GM12878 (cell line): ENCODE results near the gene TPBGL. TPM values are rescaled to one million over a fixed set of nuclear protein-coding genes. Genes with fewer than 3 reads are reported as not detected.
A peak's percentile ranks its signal among the peaks of the same experiment; 100 is the strongest.

ENCODE experiments used
- ATAC-seq: fragments of 200-7000 bp; cut with Tn5 transposase; 3 replicates; pipeline ENCODE4 v1.9.1; 2020; ENCODE audit warnings: mild to moderate bottlenecking, moderate library complexity
- BruUV-seq: library from RNA; stranded (reverse); fragments of 400-500 nt; replicated peaks from 2 replicates; lab custom pipeline; 2021; lab: Mats Ljungman, UMichigan
- CTCF ChIA-PET: fragments of 300-600 bp; sonication (Branson Sonifier 250); formaldehyde crosslinking; extraction: SDS; loops from one replicate; lab custom pipeline; 2021; ENCODE audit warnings: inconsistent platforms; lab: Yijun Ruan, JAX
- POLR2A ChIA-PET: fragments of 350-600 bp; formaldehyde crosslinking; extraction: SDS; loops from one replicate; lab custom pipeline; 2021; ENCODE audit warnings: inconsistent platforms; lab: Charles Lee
- RAD21 ChIA-PET: fragments of 300-600 bp; sonication (Branson Sonifier 250); formaldehyde crosslinking; loops from one replicate; lab custom pipeline; 2023; ENCODE audit warnings: antibody characterized with exemption; ENCODE audit not compliant: unreplicated experiment; lab: Charles Lee
- SMC1A ChIA-PET: fragments of 300-600 bp; sonication (Branson Sonifier 250); formaldehyde crosslinking; loops from one replicate; lab custom pipeline; 2023; ENCODE audit not compliant: unreplicated experiment, uncharacterized antibody; lab: Charles Lee
- DNase-seq: peaks from one replicate; pipeline ENCODE4 v3.0.0-alpha.2; 2011; ENCODE audit warnings: low read depth, low spot score
- FAIRE-seq: peaks from 3 replicates; lab custom pipeline; 2011; peaks lifted over from hg19 to GRCh38; lab: Jason Lieb, UNC
- H2AFZ ChIP-seq: 2 replicates; pipeline ENCODE4 v1.6.0; 2011; ENCODE audit warnings: low read depth, low read length, control low read depth; ENCODE audit not compliant: control insufficient read depth
- H3K27ac ChIP-seq: 2 replicates; pipeline ENCODE4 v1.5.1; 2011; ENCODE audit warnings: control low read depth; ENCODE audit not compliant: control insufficient read depth, insufficient read depth
- H3K27me3 ChIP-seq, 2 experiments: replicated peaks in 1 of 2; 2 replicates each; pipeline versions ENCODE4 v1.6.0 to v1.6.1; 2011; ENCODE audit warnings: low read length in 1 of 2; ENCODE audit not compliant: control insufficient read depth in 2 of 2, insufficient read depth in 2 of 2
- H3K36me3 ChIP-seq, 2 experiments: 2 replicates each; pipeline ENCODE4 v1.5.1; 2011; ENCODE audit warnings: low read length in 1 of 2; ENCODE audit not compliant: control insufficient read depth in 2 of 2, insufficient read depth in 2 of 2
- H3K4me1 ChIP-seq: 2 replicates; pipeline ENCODE4 v1.6.1; 2011; ENCODE audit warnings: mild to moderate bottlenecking, low read length, moderate library complexity, mixed read lengths; ENCODE audit not compliant: control insufficient read depth, insufficient read depth
- H3K4me2 ChIP-seq: 2 replicates; pipeline ENCODE4 v1.6.0; 2011; ENCODE audit warnings: control low read depth; ENCODE audit not compliant: control insufficient read depth, insufficient read depth
- H3K4me3 ChIP-seq: fragments of 200-600 bp; sonication (generic); 2 replicates; pipeline ENCODE4 v1.5.1; 2016
- H3K79me2 ChIP-seq: 2 replicates; pipeline ENCODE4 v1.6.0; 2011; ENCODE audit warnings: low read length; ENCODE audit not compliant: control insufficient read depth, insufficient read depth
- H3K9ac ChIP-seq: 2 replicates; pipeline ENCODE4 v1.8.0; 2011; ENCODE audit warnings: low read length, control low read depth, mixed read lengths; ENCODE audit not compliant: control insufficient read depth, insufficient read depth
- H3K9me3 ChIP-seq: replicated peaks from 3 replicates; pipeline ENCODE4 v1.5.1; 2011; ENCODE audit warnings: mild to moderate bottlenecking, low read length; ENCODE audit not compliant: control insufficient read depth, insufficient read depth
- H4K20me1 ChIP-seq: 2 replicates; pipeline ENCODE4 v1.6.0; 2011; ENCODE audit not compliant: control insufficient read depth, insufficient read depth
- CTCF ChIP-seq, 3 experiments: IDR thresholded peaks in 2 of 3; conservative IDR thresholded peaks in 1 of 3; 2 replicates each; pipeline ENCODE4 v1.5.1; 2011; ENCODE audit warnings: low read depth in 3 of 3, low read length in 3 of 3, mild to moderate bottlenecking in 3 of 3, control low read depth in 2 of 3, moderate library complexity in 2 of 3, inconsistent platforms in 1 of 3, mixed read lengths in 1 of 3; ENCODE audit not compliant: control insufficient read depth in 2 of 3, insufficient read depth in 1 of 3; ENCODE audit errors: extremely low read depth in 1 of 3
- HDGF ChIP-seq: fragments of 450-650 bp; IDR thresholded peaks from 2 replicates; pipeline ENCODE4 v1.6.1; 2016; ENCODE audit warnings: antibody characterized with exemption
- IRF3 ChIP-seq: fragments of 450-650 bp; IDR thresholded peaks from 2 replicates; pipeline ENCODE4 v1.6.1; 2014; ENCODE audit warnings: mild to moderate bottlenecking
- NR2C1 ChIP-seq: fragments of 450-650 bp; IDR thresholded peaks from 2 replicates; pipeline ENCODE4 v1.6.1; 2017; ENCODE audit warnings: antibody characterized with exemption, mild to moderate bottlenecking, moderate library complexity
- RAD21 ChIP-seq: IDR thresholded peaks from 2 replicates; pipeline ENCODE4 v1.6.1; 2011; ENCODE audit warnings: mild to moderate bottlenecking, low read depth, low read length, moderate library complexity; ENCODE audit not compliant: insufficient read depth
- SKIL ChIP-seq: fragments of 450-650 bp; IDR thresholded peaks from 2 replicates; pipeline ENCODE4 v1.6.1; 2017; ENCODE audit warnings: mild to moderate bottlenecking, low read depth, inconsistent platforms; ENCODE audit not compliant: poor library complexity, severe bottlenecking
- WRNIP1 ChIP-seq: IDR thresholded peaks from 2 replicates; pipeline ENCODE4 v1.6.1; 2011; ENCODE audit warnings: low read depth, low read length, improper control_type of control experiment, borderline replicate concordance
- whole genome bisulfite sequencing: methylation state at CpG from one replicate; pipeline ENCODE4 v1.1.6; 2016; ENCODE audit warnings: low lambda C conversion rate; ENCODE audit not compliant: insufficient replicate concordance, insufficient coverage; ENCODE audit errors: missing lambda C conversion rate; 5-methylcytosine and 5-hydroxymethylcytosine counted together
- in situ Hi-C: fragments of 300-500 bp; cut with MboI; formaldehyde crosslinking; loops from 9 replicates; pipeline ENCODE4 v1.14.3; 2018; ENCODE audit warnings: mixed read lengths
- intact Hi-C: fragments of 100-400 bp; cut with micrococcal nuclease; formaldehyde crosslinking; loops from one replicate; pipeline ENCODE4 v1.14.2; 2022; ENCODE audit not compliant: unreplicated experiment
- polyA plus RNA-seq, 11 experiments: library from polyadenylated mRNA; depleted of rRNA in 4 of 11; unstranded in 6 of 11; stranded (reverse) in 5 of 11; fragments of >200 nt; fragmentation: Nextera tagmentation in 4 of 11; fragmentation: Illumina TruSeq in 1 of 11; extraction: Ambion mirVana in 4 of 11; extraction: Trizol in 1 of 11; gene quantifications; 1 replicate in 1 of 11; 2 replicates in 10 of 11; pipeline versions ENCODE4 v1.2.1 to v1.2.3, GENCODE V29; 2011 to 2016; ENCODE audit warnings: inconsistent platforms in 2 of 11, missing spikeins in 2 of 11, low read depth in 1 of 11
- total RNA-seq, 4 experiments: library from RNA; depleted of rRNA in 3 of 4; stranded (reverse); fragments of >200 nt in 3 of 4; fragmentation: Illumina TruSeq in 1 of 4; extraction: Trizol in 1 of 4; gene quantifications; 2 replicates each; pipeline versions ENCODE4 v1.2.1 to v1.2.3, GENCODE V29; 2013 to 2021

The TPBGL gene
- total and polyA plus RNA-seq, 10 of the 15 experiments (the other 5 are each of a cell fraction or from before 2014, with no cell fraction given) = not detected

- CTCF ChIA-PET = interaction anchor here (0.8 to 1.8 kb wide), 8 partner anchors 20 to 316 kb away, joined by 3 to 9 read pairs (median 4); no protein-coding TSS in a partner anchor
- WGBS = 48% methylated on average over 5 of the region's 5 CpGs
- in situ Hi-C loops = loop anchor here (5.0 kb wide), 3 partner anchors 98 to 313 kb away; no protein-coding TSS in a partner anchor
Observed at GRCh38 chr11:75245356-75246005, 4.9 kb downstream of the TPBGL start.

More at GRCh38 chr11:75245356-75246005, 4.9 kb downstream of the TPBGL start:
- SMC1A ChIA-PET = interaction anchor here (0.9 to 1.4 kb wide), 4 partner anchors 12 to 316 kb away, joined by 3 to 6 read pairs (median 4); no protein-coding TSS in a partner anchor
- TF ChIP-seq NR2C1 = no peak
- no peak for TF ChIP-seq SKIL
- TF ChIP-seq IRF3 = no peak
- TF ChIP-seq RAD21 = no peak
- no peak for TF ChIP-seq WRNIP1
- TF ChIP-seq HDGF = no peak
- TF ChIP-seq CTCF (IDR thresholded peaks at IDR 0.05 in 2 of 3, conservative IDR thresholded peaks at IDR 0.05 in 1 of 3; ENCODE audit: control insufficient read depth in 2 of 3, extremely low read depth in 1 of 3, insufficient read depth in 1 of 3, low read depth in 3 of 3, low read length in 3 of 3) = peak in 1 of 3 experiments; percentile 10; a peak in 1 of 6 replicates
- TF ChIP-seq, all 136 proteins: peak for 1
- RAD21 ChIA-PET = interaction anchor here (0.9 to 1.6 kb wide), 3 partner anchors 40 to 316 kb away, joined by 4 read pairs; no protein-coding TSS in a partner anchor
- Histone ChIP-seq H3K36me3 (no peaks in the 10 kb centered on the region), H3K4me3 (no peak overlapping the region), H3K9ac (no peak overlapping the region), H2AFZ (no peak overlapping the region), H4K20me1 (no peaks in the 10 kb centered on the region), H3K4me1 (no peaks in the 10 kb centered on the region; the same call in 1 of the 2 replicates), H3K9me3 (no peaks in the 10 kb centered on the region), H3K79me2 (no peaks in the 10 kb centered on the region), H3K27me3 (peaks cover 2 to 13% of the 10 kb centered on the region in 2 experiments; a peak in 3 of 4 replicates), H3K27ac (no peak overlapping the region), H3K4me2 (no peak overlapping the region)
- FAIRE-seq = no peak
- ATAC-seq = no peak
- POLR2A ChIA-PET = no interaction called here
- no peak for DNase-seq
- intact Hi-C loops = no loop called here
- no TSS peak for BruUV-seq
